HL-60 (cell line): Measurements from ENCODE around the gene PIK3R5.

Experiments
- DNase-seq, 2 experiments: peaks; one replicate each; pipeline ENCODE4 v3.0.0-alpha.2; 2010 to 2020; ENCODE audit warnings: low read depth in 1 of 2, low spot score in 1 of 2
- H3K27ac ChIP-seq: fragments of 250-450 bp; sonication (Bioruptor Pico); replicated peaks from 2 replicates; pipeline ENCODE4 v1.5.1; 2020; ENCODE audit warnings: mild to moderate bottlenecking, moderate library complexity
- H3K27me3 ChIP-seq: fragments of 250-450 bp; sonication (Bioruptor Pico); 2 replicates; pipeline ENCODE4 v1.5.1; 2021; ENCODE audit warnings: mild to moderate bottlenecking, moderate library complexity; ENCODE audit not compliant: insufficient read depth, poor library complexity, severe bottlenecking
- H3K4me3 ChIP-seq: replicated peaks from 2 replicates; pipeline ENCODE4 v1.5.1; 2011; ENCODE audit warnings: mild to moderate bottlenecking, control low read depth, low read length; ENCODE audit not compliant: insufficient read depth
- CTCF ChIP-seq: IDR thresholded peaks from one replicate; pipeline ENCODE4 v1.5.1; 2011; ENCODE audit warnings: low read length, control low read depth, inconsistent platforms; ENCODE audit not compliant: insufficient read depth
- GABPA ChIP-seq: IDR thresholded peaks from 2 replicates; pipeline ENCODE4 v1.6.1; 2012; ENCODE audit warnings: low read depth
- POLR2AphosphoS5 ChIP-seq: IDR thresholded peaks from 2 replicates; pipeline ENCODE4 v1.6.1; 2012; ENCODE audit warnings: low read depth
- REST ChIP-seq: IDR thresholded peaks from 2 replicates; pipeline ENCODE4 v1.6.1; 2012; ENCODE audit warnings: low read depth; ENCODE audit not compliant: insufficient replicate concordance
- SPI1 ChIP-seq: IDR thresholded peaks from 2 replicates; pipeline ENCODE4 v1.6.1; 2012; ENCODE audit warnings: low read depth, mild to moderate bottlenecking, borderline replicate concordance

The PIK3R5 gene

DNA sequence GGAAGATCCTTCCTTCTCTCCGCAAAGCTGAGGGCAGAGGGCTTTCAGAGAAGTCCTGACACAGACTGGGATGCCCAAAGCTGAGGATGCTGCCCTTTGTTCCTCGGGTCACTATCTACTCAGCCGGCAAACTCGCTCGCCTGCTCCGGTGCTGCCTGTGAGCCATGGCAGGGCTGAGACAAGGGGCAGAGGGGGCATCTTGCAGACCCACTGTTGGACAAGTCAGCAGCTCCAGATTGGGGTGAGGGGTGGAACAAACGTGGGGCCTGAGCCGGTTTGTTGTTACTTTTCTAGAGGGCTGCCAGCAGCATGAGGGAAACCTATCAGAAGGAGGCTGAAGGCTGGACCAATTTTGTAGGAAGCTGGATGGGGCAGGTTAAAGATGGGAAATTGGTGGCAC, 51.0 kb downstream of the PIK3R5 start:
- Histone ChIP-seq H3K27me3 (no peaks in the 10 kb centered on the region), H3K4me3 (no peak overlapping the region), H3K27ac (no peak overlapping the region)
- DNase-seq: no peak
- TF ChIP-seq REST: no peak
- no peak for TF ChIP-seq GABPA
- no peak for TF ChIP-seq CTCF
- TF ChIP-seq POLR2AphosphoS5: no peak
- TF ChIP-seq SPI1: no peak

GRCh38 chr17:8913879-8914278, 51.6 kb downstream of the PIK3R5 start:
- no peak for DNase-seq
- H3K27ac ChIP-seq: no peak overlapping the region
- TF ChIP-seq GABPA: no peak
- no peak for TF ChIP-seq REST
- no peak for TF ChIP-seq SPI1
- no peak for TF ChIP-seq POLR2AphosphoS5
- no peaks in the 10 kb centered on the region for H3K27me3 ChIP-seq
- H3K4me3 ChIP-seq: no peak overlapping the region

GRCh38 chr17:8913091-8913490, 52.4 kb downstream of the PIK3R5 start:
- Histone ChIP-seq H3K27me3 (no peaks in the 10 kb centered on the region), H3K4me3 (no peak overlapping the region), H3K27ac (no peak overlapping the region)
- no peak for DNase-seq
- TF ChIP-seq SPI1 (no peak), POLR2AphosphoS5 (no peak), CTCF (no peak), GABPA (no peak), REST (no peak)
